ENCODE measurements around the gene IL4.

IL4 gene

GRCh38 chr5:132704875-132705274, 31.1 kb downstream of the IL4 start:
- DNase-seq: no peak

GRCh38 chr5:132708645-132709044, 34.9 kb downstream of the IL4 start:
- no peak for DNase-seq

- no peak for DNase-seq
These were observed 40.9 kb downstream of the IL4 start for GRCh38 chr5:132714456-132715307.

- DNase-seq: no peak
These were observed 44.9 kb downstream of the IL4 start for GRCh38 chr5:132718544-132719312.

GRCh38 chr5:132725745-132726144, 52.0 kb downstream of the IL4 start:
- DNase-seq: no peak

GRCh38 chr5:132729896-132730295, 56.1 kb downstream of the IL4 start:
- no peak for DNase-seq
